ENCODE measurements around the gene DCTN3. TPM values are rescaled to one million over a fixed set of nuclear protein-coding genes. Genes with fewer than 3 reads are reported as not detected.

The DCTN3 gene
- polyA plus RNA-seq, 4 donors, result 55.7 to 92.9 (median 85.9) TPM

GRCh38 chr9:34585946-34586669 is 34.2 kb downstream of the DCTN3 start:
- DNase-seq (no peak), FAIRE-seq (no peak)
- Histone ChIP-seq H3K4me1 (ENCODE audit: control insufficient read depth in 3 of 3, insufficient read depth in 2 of 3, low read depth in 1 of 3, low read length in 2 of 3) (peaks cover 3 to 18% (median 5%) of the 10 kb centered on the region in 3 donors), H3K4me3 (ENCODE audit: low read depth in 1 of 3, low read length in 3 of 3) (no peak overlapping the region), H3K27me3 (ENCODE audit: control insufficient read depth in 3 of 3, insufficient read depth in 3 of 3, low read length in 3 of 3) (peaks cover 9 to 84% (median 31%) of the 10 kb centered on the region in 3 donors), H3K36me3 (ENCODE audit: control insufficient read depth in 3 of 3, insufficient read depth in 2 of 3, low read depth in 1 of 3, low read length in 3 of 3) (no peaks in the 10 kb centered on the region), H3K9me3 (ENCODE audit: control insufficient read depth in 2 of 2, insufficient read depth in 1 of 2, low read depth in 1 of 2, low read length in 1 of 2) (no peaks in the 10 kb centered on the region), H3K27ac (ENCODE audit: low read depth in 1 of 3, low read length in 2 of 3) (no peak overlapping the region)
- 13 to 31% (median 17%) methylated on average over 11 of the region's 11 CpGs for WGBS, 3 donors

GRCh38 chr9:34584970-34585369 is 35.3 kb downstream of the DCTN3 start:
- H3K9me3 ChIP-seq (ENCODE audit: control insufficient read depth in 2 of 2, insufficient read depth in 1 of 2, low read depth in 1 of 2, low read length in 1 of 2), result no peaks in the 10 kb centered on the region

GRCh38 chr9:34582787-34583186 is 37.5 kb downstream of the DCTN3 start:
- Histone ChIP-seq H3K27ac (ENCODE audit: low read depth in 1 of 3, low read length in 2 of 3) (no peak overlapping the region), H3K27me3 (ENCODE audit: control insufficient read depth in 3 of 3, insufficient read depth in 3 of 3, low read length in 3 of 3) (peaks cover 9 to 85% (median 29%) of the 10 kb centered on the region in 3 donors), H3K36me3 (ENCODE audit: control insufficient read depth in 3 of 3, insufficient read depth in 2 of 3, low read depth in 1 of 3, low read length in 3 of 3) (no peaks in the 10 kb centered on the region), H3K9me3 (ENCODE audit: control insufficient read depth in 2 of 2, insufficient read depth in 1 of 2, low read depth in 1 of 2, low read length in 1 of 2) (no peaks in the 10 kb centered on the region), H3K4me1 (ENCODE audit: control insufficient read depth in 3 of 3, insufficient read depth in 2 of 3, low read depth in 1 of 3, low read length in 2 of 3) (peaks cover 0 to 8% (median 0%) of the 10 kb centered on the region in 3 donors), H3K4me3 (ENCODE audit: low read depth in 1 of 3, low read length in 3 of 3) (no peak overlapping the region)
- FAIRE-seq (no peak), DNase-seq (no peak)
- whole genome bisulfite sequencing, 3 donors, result 87 to 92% (median 88%) methylated on average over 5 of the region's 5 CpGs

More at GRCh38 chr9:34584970-34585369, 35.3 kb downstream of the DCTN3 start:
- 58 to 74% (median 63%) methylated on average over 5 of the region's 5 CpGs for WGBS, 3 donors
- no peaks in the 10 kb centered on the region for H3K36me3 ChIP-seq (ENCODE audit: control insufficient read depth in 3 of 3, insufficient read depth in 2 of 3, low read depth in 1 of 3, low read length in 3 of 3)
- no peak overlapping the region for H3K27ac ChIP-seq (ENCODE audit: low read depth in 1 of 3, low read length in 2 of 3)
- DNase-seq (no peak), FAIRE-seq (no peak)
- H3K27me3 ChIP-seq (ENCODE audit: control insufficient read depth in 3 of 3, insufficient read depth in 3 of 3, low read length in 3 of 3), result peaks cover 10 to 84% (median 31%) of the 10 kb centered on the region in 3 donors
- peaks cover 0 to 8% (median 0%) of the 10 kb centered on the region in 3 donors for H3K4me1 ChIP-seq (ENCODE audit: control insufficient read depth in 3 of 3, insufficient read depth in 2 of 3, low read depth in 1 of 3, low read length in 2 of 3)
- no peak overlapping the region for H3K4me3 ChIP-seq (ENCODE audit: low read depth in 1 of 3, low read length in 3 of 3)

GRCh38 chr9:34581318-34581717 is 39.0 kb downstream of the DCTN3 start:
- DNase-seq (peak in 1 of 2 donors; percentile 52), FAIRE-seq (no peak)
- Histone ChIP-seq H3K9me3 (ENCODE audit: control insufficient read depth in 2 of 2, insufficient read depth in 1 of 2, low read depth in 1 of 2, low read length in 1 of 2) (no peaks in the 10 kb centered on the region), H3K36me3 (ENCODE audit: control insufficient read depth in 3 of 3, insufficient read depth in 2 of 3, low read depth in 1 of 3, low read length in 3 of 3) (peaks cover 0 to 4% (median 0%) of the 10 kb centered on the region in 3 donors), H3K4me3 (ENCODE audit: low read depth in 1 of 3, low read length in 3 of 3) (no peak overlapping the region), H3K27ac (ENCODE audit: low read depth in 1 of 3, low read length in 2 of 3) (no peak overlapping the region), H3K27me3 (ENCODE audit: control insufficient read depth in 3 of 3, insufficient read depth in 3 of 3, low read length in 3 of 3) (peaks cover 8 to 85% (median 22%) of the 10 kb centered on the region in 3 donors), H3K4me1 (ENCODE audit: control insufficient read depth in 3 of 3, insufficient read depth in 2 of 3, low read depth in 1 of 3, low read length in 2 of 3) (peaks cover 0 to 21% (median 0%) of the 10 kb centered on the region in 3 donors)
- 26 to 53% (median 37%) methylated on average over 3 of the region's 3 CpGs for WGBS, 3 donors

GRCh38 chr9:34580358-34580757 is 39.9 kb downstream of the DCTN3 start:
- no peak for FAIRE-seq
- peaks cover 3 to 83% (median 17%) of the 10 kb centered on the region in 3 donors for H3K27me3 ChIP-seq (ENCODE audit: control insufficient read depth in 3 of 3, insufficient read depth in 3 of 3, low read length in 3 of 3)

GRCh38 chr9:34579808-34580163 is 40.5 kb downstream of the DCTN3 start:
- WGBS, 3 donors, result 71 to 74% (median 73%) methylated on average over 5 of the region's 5 CpGs
- Histone ChIP-seq H3K4me1 (ENCODE audit: control insufficient read depth in 3 of 3, insufficient read depth in 2 of 3, low read depth in 1 of 3, low read length in 2 of 3) (peaks cover 0 to 23% (median 0%) of the 10 kb centered on the region in 3 donors), H3K27ac (ENCODE audit: low read depth in 1 of 3, low read length in 2 of 3) (no peak overlapping the region), H3K4me3 (ENCODE audit: low read depth in 1 of 3, low read length in 3 of 3) (no peak overlapping the region), H3K9me3 (ENCODE audit: control insufficient read depth in 2 of 2, insufficient read depth in 1 of 2, low read depth in 1 of 2, low read length in 1 of 2) (no peaks in the 10 kb centered on the region), H3K27me3 (ENCODE audit: control insufficient read depth in 3 of 3, insufficient read depth in 3 of 3, low read length in 3 of 3) (peaks cover 3 to 83% (median 15%) of the 10 kb centered on the region in 3 donors), H3K36me3 (ENCODE audit: control insufficient read depth in 3 of 3, insufficient read depth in 2 of 3, low read depth in 1 of 3, low read length in 3 of 3) (peaks cover 0 to 4% (median 0%) of the 10 kb centered on the region in 3 donors)
- no peak for DNase-seq
- no peak for FAIRE-seq

More at GRCh38 chr9:34580358-34580757, 39.9 kb downstream of the DCTN3 start:
- 61 to 72% (median 67%) methylated on average over 8 of the region's 8 CpGs for WGBS, 3 donors
- Histone ChIP-seq H3K4me3 (ENCODE audit: low read depth in 1 of 3, low read length in 3 of 3) (no peak overlapping the region), H3K27ac (ENCODE audit: low read depth in 1 of 3, low read length in 2 of 3) (no peak overlapping the region), H3K36me3 (ENCODE audit: control insufficient read depth in 3 of 3, insufficient read depth in 2 of 3, low read depth in 1 of 3, low read length in 3 of 3) (peaks cover 0 to 4% (median 0%) of the 10 kb centered on the region in 3 donors), H3K9me3 (ENCODE audit: control insufficient read depth in 2 of 2, insufficient read depth in 1 of 2, low read depth in 1 of 2, low read length in 1 of 2) (no peaks in the 10 kb centered on the region), H3K4me1 (ENCODE audit: control insufficient read depth in 3 of 3, insufficient read depth in 2 of 3, low read depth in 1 of 3, low read length in 2 of 3) (peaks cover 0 to 23% (median 0%) of the 10 kb centered on the region in 3 donors)
- no peak for DNase-seq

GRCh38 chr9:34579104-34579807 is 41.0 kb downstream of the DCTN3 start:
- no peak for FAIRE-seq

More at GRCh38 chr9:34579104-34579807, 41.0 kb downstream of the DCTN3 start:
- WGBS, 3 donors, result 3 to 9% (median 6%) methylated on average over 16 to 17 of the region's 17 CpGs
- no peaks in the 10 kb centered on the region for H3K9me3 ChIP-seq (ENCODE audit: control insufficient read depth in 2 of 2, insufficient read depth in 1 of 2, low read depth in 1 of 2, low read length in 1 of 2)
- peaks cover 0 to 4% (median 0%) of the 10 kb centered on the region in 3 donors for H3K36me3 ChIP-seq (ENCODE audit: control insufficient read depth in 3 of 3, insufficient read depth in 2 of 3, low read depth in 1 of 3, low read length in 3 of 3)
- DNase-seq, result no peak
- peaks cover 3 to 79% (median 15%) of the 10 kb centered on the region in 3 donors for H3K27me3 ChIP-seq (ENCODE audit: control insufficient read depth in 3 of 3, insufficient read depth in 3 of 3, low read length in 3 of 3)
- H3K4me1 ChIP-seq (ENCODE audit: control insufficient read depth in 3 of 3, insufficient read depth in 2 of 3, low read depth in 1 of 3, low read length in 2 of 3), result peaks cover 0 to 23% (median 0%) of the 10 kb centered on the region in 3 donors
- no peak overlapping the region for H3K4me3 ChIP-seq (ENCODE audit: low read depth in 1 of 3, low read length in 3 of 3)
- no peak overlapping the region for H3K27ac ChIP-seq (ENCODE audit: low read depth in 1 of 3, low read length in 2 of 3)

All from small intestine (tissue), 7 donors.